ENCODE measurements around the gene NHLH2. TPM values are rescaled to one million over a fixed set of nuclear protein-coding genes. Genes with fewer than 3 reads are reported as not detected.

NHLH2 gene
- total RNA-seq, 1 experiment from 2014 or later, result 0.02 TPM

DNA sequence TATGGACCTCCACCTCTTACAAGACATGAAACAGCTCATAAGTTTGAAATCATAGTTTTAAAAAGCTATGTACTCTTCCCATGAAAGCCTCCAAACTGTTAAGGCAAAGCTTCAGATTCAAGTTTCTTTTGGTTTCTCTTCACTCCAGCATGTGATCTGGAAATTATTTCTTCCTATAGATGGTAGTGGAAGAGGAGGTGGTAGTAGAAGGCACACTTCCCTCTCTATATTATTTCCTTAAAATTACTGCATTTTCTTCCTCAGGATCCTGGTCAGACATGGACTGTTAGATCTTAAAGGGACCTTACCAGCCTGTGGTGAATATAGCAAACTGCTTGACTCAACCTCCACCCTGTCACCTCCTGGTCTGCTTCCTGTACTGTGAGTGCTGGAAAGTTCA lies 31.9 kb downstream of the NHLH2 start:
- no peak for DNase-seq (ENCODE audit: extremely low read depth, low read depth)

DNA sequence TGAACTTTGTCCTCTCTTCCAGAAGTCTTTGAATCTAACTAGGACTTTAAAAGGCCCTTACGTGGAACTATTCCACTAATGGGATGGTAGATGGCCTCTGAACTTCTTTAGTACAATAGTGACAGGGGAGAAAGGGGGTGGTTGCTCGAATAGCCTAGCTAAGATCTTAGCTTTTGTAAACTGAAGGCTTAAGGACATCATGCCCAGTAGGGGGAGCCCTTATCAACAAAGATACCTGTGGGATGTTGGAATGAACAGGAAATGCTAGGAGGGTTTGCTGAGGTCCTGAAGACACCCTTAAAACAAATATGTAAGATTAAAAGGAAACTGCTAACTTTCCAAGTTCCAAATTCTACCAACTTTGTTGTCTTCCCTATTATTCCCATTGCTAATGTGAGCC lies 33.2 kb downstream of the NHLH2 start:
- DNase-seq (ENCODE audit: extremely low read depth, low read depth), result peak; percentile 56

DNA sequence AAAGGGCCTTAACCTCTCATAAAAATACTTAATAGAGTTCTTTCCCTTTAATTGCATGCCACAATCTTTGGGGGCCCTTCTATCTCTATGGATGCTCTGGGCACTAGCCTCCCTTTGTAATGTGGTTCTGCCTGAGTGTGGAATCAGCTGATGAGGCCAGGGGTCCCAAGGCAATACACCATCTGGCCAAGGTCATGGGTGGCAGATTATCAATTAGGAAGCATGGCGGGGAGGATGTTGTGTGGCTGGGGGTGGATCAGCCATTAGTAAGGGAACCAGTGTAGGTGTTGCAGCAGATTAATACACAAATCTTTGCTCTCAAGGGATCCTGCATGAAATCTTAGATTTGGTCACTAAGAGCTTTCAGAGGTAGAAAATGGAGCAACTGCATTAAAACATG lies 35.3 kb downstream of the NHLH2 start:
- no peak for DNase-seq (ENCODE audit: extremely low read depth, low read depth)

DNA sequence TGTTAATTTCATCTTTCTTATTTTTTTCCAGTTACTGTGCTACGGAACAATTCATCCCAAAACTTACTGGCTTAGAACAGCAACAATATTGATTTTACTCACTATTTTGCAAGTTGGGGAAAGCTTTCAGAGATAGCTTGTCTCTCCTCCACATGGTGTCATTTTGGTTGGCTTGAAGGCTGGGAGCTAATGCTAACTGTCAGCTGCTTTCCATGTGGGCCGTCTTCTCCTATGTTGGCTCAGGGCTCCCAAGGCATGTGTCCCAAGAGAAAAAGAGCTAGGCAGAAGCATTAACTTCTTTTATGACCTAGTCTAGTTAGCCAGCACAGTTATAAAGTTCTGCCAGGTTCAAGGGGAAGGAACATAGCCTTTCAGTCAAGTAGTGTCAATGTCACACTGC lies 38.5 kb downstream of the NHLH2 start:
- no peak for DNase-seq (ENCODE audit: extremely low read depth, low read depth)

DNA sequence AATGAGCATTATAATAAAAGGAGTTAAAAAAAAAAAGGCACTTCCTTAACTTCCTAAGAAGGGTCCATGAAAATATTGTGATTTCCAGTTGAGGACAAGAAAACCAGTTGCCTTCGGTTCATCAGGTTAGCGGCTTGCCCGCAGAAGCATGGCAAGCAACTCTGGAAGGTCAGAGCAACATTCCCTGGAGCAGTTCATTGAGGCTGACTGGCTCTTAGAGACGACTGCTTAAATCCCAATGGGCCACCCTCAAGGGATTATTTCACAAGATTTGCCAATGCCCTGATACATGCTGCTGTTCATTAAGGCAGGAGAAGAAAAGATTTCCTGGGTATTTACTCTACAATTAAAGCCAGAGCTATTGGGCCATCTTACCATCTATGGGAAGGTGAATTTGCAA lies 43.4 kb downstream of the NHLH2 start:
- DNase-seq (ENCODE audit: extremely low read depth, low read depth), result no peak

DNA sequence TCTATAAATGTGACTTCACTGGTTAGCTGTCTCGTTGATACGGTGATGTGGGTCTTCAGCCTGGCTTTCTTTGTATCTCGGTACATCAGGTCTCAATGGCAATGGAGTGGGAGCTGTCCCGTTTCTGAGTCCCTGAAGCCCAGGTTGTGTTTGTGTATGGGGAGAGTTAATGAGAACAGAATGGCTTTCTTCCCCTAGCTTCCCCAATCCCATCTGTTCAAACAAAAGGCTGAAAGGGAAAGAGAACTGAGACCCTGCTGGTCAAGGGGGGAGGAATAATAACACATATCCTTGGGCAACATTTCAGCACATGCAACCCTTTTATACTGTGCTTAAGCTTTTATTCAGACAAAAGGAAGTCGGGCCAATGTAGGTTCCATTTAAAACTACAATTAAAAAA lies 44.0 kb downstream of the NHLH2 start:
- DNase-seq (ENCODE audit: extremely low read depth, low read depth), result no peak

DNA sequence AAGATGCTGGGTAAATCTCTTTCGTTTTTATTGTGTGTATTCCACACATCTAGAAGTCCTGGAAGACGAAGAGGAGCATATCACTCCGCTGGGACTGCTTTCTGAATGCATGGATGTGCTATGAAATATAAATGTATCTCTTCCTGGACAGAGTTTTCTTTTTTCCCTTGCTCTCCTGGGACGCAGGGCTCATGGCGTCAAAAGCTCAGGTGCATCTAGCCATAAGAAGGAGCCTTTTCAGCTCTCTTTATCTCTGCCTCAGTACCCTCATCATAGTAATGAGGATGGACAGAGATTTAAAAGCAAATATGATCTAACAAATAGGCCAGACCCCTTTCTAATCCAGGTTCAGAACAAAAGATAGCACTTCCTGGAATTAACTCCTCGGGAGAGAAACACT lies 44.9 kb downstream of the NHLH2 start:
- no peak for DNase-seq (ENCODE audit: extremely low read depth, low read depth)

DNA sequence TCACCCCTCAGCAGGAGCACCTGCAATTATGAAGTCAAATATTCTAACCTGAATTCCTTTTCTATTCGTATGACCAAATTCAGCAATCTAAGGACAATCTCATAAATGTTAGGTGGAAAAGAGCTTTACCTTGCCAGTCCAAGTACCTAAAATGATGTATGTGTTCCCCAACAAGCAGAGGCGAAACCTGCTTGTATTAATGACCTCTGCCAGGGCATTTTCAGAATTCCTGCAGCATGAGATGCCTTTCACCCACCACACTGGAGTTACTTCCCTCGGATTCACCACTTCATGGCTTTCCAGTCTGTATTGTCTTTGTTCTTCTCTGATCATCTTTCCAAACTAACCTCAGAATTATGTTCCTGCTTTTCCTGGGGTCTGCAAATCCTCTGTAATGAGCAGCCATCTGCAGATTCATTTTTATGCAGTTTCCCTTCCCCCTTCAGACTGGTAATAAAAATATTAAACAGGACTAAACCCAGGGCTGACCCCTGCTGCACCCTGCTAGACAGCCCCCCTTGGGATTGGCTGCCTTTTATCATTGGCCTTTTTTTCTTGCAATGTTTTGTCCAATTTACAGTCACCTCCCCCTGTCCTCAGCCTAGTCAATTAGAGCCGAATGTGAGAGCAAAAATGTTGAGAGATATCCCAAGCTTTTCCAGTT lies 45.8 kb downstream of the NHLH2 start:
- no peak for DNase-seq (ENCODE audit: extremely low read depth, low read depth)

DNA sequence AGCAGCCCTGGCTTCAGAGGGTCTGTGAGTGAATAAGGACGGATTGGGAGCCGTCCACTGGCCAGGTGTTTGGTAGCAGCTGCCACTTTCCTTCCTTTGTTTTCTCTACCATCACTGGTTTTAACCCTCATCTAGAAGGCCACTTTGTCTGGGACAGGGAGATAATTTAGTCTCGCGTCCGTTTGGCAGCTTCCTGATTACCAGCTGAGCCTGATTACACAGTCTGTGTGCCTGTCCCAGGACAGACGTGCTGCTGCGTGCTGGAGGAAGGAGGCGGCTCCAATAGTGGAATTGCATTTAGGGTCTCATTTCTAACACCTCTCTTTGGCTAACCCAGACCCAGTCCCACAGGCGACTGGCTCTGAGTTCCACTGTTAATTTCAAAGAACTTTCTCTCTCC lies 47.8 kb downstream of the NHLH2 start:
- DNase-seq (ENCODE audit: extremely low read depth, low read depth), result no peak

DNA sequence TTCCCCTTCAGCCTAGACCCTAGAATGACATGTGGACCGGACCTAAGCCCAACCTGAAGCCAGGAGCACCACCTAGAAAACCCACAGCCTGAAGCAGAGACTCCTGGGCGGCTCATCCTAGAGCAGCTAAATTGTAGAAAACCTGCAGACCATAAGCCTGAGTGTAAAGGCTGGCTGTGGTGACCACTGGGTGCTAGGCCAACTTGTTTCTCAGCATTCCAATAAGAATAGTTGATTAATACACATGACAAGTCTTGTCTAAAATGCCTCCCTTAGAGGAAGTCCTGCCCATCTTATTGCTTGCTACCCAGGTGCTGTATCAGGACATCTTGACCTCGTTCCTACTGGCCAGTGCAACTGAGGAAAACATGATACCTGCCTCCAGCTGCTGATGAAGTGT lies 49.1 kb downstream of the NHLH2 start:
- no peak for DNase-seq (ENCODE audit: extremely low read depth, low read depth)

DNA sequence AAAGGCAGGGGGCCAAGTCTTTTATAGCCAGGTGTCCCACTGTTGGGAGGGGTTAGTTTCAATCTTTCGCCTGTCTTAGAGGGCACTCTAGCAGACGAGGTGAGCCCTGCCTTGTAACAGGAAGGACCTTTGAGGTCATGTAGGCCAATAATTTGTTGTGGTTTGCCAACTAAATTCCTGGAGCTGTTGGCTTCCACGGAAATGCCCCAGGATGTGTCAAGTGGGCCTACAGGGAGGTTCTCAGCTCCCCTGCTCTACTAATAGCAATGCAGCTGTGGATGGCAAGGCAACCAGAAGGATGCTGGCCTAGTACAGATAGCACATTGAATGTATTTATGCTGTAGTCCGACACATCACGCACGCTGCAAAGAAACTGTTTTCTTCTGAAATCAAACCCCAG lies 50.1 kb downstream of the NHLH2 start:
- DNase-seq (ENCODE audit: extremely low read depth, low read depth), result no peak

DNA sequence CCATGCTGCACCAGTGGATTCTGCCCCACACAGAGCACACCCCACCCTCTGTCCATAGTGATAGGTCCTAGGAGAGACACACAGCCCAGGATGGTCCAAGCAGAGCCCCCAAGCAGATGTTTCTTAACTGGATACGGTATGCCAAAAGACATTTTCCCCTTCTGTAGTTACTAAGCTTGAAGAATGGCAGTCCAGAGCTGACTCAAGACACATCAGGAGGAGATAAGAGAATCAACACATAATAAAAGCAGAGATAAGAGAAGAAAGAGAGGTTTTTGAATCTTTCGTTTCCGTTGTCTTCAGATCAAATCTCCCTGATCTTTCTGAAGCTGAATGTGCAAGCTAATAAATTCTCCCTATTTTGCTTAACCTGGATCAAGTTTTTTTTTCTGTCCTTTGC lies 50.6 kb downstream of the NHLH2 start:
- no peak for DNase-seq (ENCODE audit: extremely low read depth, low read depth)

Other genes starting within 250 kb of the NHLH2 start
- gene VANGL1, start 199.2 kb downstream of the NHLH2 start, total RNA-seq (2014; rRNA removed; shearing (Covaris generic)), result 20.5 and 21.1 TPM in 2 replicates
- gene CASQ2, start 72.4 kb downstream of the NHLH2 start, total RNA-seq (2014; rRNA removed; shearing (Covaris generic)), result not detected in 2 replicates
- gene SLC22A15, start 135.4 kb upstream of the NHLH2 start, total RNA-seq (2014; rRNA removed; shearing (Covaris generic)), result 0.14 and 0.42 TPM in 2 replicates

Data from NCI-H460 (cell line).